Stimulated activated CD8-positive, alpha-beta memory T cell treated with anti-CD3 and anti-CD28 coated beads, Interleukin-4, amount 100 ng/mL, for 24 hours (primary cell): ENCODE results near the gene CERS1.
A peak's percentile ranks its signal among the peaks of the same experiment; 100 is the strongest.

ENCODE experiments used
- DNase-seq: peaks from one replicate; pipeline ENCODE4 v3.0.0-alpha.2; 2020; ENCODE audit warnings: low read depth

Gene CERS1

GRCh38 chr19:18839465-18840287, 56.3 kb downstream of the CERS1 start:
- DNase-seq, result no peak

GRCh38 chr19:18834644-18834984, 61.3 kb downstream of the CERS1 start:
- DNase-seq, result no peak

DNA sequence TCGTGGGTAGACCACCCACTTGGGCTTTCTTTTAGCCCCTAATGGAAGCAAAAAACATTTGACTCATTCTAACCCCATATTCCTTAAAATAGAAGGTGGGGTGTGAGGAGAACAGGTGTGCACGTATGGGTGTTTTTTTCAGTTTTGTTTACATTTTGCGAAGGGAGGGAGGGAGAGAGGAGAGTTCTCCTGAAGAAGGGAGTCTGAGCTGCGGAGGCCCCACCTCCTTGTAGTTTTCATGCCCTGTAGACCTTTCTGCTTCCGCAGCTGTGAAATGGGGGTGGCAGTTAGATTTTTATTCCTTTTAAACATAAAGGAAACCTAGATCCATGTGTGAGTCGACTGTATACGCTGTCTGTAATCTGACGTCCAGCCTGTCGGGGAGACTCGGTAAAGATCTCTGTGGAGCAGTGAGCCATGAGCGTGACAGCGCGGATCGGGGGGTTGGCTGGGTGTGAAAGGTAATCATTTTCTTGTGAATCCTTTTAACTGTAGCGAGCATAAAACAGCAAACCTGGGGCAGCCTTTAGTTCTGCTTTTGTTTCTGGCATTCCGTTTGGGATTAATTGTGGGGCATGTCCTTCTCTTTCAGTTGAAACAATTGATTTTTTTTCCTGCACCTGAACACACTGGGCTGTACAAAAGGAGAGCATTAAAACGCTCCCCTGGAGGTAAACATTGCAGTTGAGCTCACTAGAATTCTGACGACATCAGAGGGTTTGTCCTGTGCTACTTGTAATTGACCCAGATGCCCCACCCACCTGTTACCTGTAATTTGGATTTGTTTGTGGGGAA, 61.9 kb downstream of the CERS1 start:
- DNase-seq, result no peak

DNA sequence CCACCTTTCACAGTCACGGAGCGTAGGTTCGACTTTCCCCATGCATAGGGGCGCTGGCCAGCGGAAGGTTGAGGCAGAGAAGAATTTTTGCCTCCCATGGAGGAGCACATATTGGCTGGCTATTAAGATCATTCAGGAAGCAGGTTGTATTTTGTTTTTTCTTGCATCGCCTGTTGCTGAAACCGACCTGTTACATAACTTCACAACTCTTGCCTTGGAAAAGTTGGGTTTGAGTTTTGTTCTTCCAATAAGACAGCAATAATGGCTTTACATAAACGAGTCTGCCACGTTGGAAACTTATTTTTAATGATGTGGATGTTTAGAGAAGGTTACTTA, 62.8 kb downstream of the CERS1 start:
- no peak for DNase-seq

DNA sequence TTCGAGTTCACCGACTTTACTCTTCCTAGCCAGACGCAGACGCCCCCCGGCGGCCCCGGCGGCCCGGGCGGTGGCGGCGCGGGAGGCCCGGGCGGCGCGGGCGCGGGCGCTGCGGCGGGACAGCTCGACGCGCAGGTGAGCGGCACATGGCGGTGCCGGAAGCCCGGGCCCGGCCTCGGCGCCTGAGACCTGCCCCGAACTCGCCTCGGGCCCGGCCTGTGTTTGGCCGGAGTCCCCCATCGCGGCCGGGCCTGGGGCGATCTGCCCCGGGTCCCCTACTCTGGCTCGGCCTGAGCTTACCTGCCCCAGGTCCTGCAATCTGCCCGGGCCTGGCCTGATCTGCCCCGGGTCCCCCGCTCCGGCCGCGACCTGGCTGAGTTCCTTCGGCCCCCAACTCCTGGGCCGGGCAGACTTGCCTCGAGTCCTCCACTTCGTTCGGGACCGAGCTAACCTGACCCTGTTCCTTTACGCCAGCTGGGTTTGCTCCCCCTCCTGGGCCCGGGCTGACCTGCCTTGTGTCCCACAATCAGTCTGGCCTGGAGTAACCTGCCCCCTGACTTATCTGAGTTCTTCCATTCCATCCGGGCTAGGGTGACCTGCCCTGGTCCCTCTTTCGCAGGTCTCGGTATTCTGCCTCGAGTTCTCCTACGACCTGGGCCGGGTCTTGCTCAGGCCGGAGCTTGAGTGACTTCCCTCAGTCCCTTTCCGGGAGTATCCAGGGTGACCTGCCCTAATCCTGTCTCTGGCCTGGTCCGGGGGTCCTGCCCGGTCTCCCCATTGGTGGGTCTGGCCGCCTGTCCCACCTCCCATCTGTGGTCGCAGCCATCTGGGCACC, 63.4 kb downstream of the CERS1 start:
- DNase-seq, result no peak

DNA sequence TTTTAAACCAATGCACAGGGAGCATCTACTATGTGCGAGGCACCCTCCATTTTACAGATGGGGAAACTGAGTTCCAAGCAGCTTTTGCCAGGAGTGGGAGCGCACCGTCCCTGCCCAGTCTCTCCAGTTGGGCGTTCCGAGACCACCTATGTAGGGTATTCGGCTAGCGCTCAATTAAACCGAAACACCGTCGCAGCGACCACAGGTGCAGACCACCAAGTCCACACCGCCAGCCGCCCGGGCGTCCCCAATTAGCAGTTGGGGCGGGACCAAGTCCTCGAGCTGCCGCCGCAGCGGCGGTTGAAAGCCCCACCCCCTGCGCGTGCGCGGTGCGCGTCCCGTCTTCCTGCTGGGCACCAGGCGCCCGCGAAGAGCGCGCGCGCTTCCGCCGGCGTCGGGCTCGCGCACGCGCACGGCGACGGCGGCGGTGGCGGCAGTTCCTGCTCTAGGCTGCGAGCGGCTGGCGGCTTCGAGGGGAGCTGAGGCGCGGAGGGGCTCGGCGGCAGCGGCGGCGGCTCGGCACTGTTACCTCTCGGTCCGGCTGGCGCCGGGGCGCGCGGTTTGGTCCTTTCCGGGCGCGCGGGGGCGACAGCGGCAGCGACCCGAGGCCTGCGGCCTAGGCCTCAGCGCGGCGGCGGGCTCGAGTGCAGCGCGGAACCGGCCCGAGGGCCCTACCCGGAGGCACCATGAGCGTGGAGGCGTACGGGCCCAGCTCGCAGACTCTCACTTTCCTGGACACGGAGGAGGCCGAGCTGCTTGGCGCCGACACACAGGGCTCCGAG, 64.2 kb downstream of the CERS1 start, which contains the start of gene UPF1:
UPF1 (plus strand) TSS at position 436 of the 782 bp plus-strand sequence; CDS start at position 687, 251 bp downstream.
- DNase-seq, result peak; percentile 95

- DNase-seq, result no peak
Measured at GRCh38 chr19:18830488-18830887, 65.5 kb downstream of the CERS1 start.

- DNase-seq, result no peak
Measured at GRCh38 chr19:18828786-18829185, 67.2 kb downstream of the CERS1 start.
